AG10803 (cell line): Measurements from ENCODE around the gene ZBTB48.

Experiments used
- DNase-seq: peaks from one replicate; pipeline ENCODE4 v3.0.0; 2010; ENCODE audit warnings: low read depth
- H3K4me3 ChIP-seq: 2 replicates; pipeline ENCODE4 v1.5.1; 2011; ENCODE audit warnings: mild to moderate bottlenecking, low read length, control low read depth
- CTCF ChIP-seq: conservative IDR thresholded peaks from 2 replicates; pipeline ENCODE4 v1.5.1; 2011; ENCODE audit warnings: mild to moderate bottlenecking, low read length, control low read depth, inconsistent platforms

ZBTB48 gene

GRCh38 chr1:6592441-6592840, 12.6 kb downstream of the ZBTB48 start:
- no peak for DNase-seq
- TF ChIP-seq CTCF: no peak
- H3K4me3 ChIP-seq: no peak overlapping the region

- TF ChIP-seq CTCF: no peak
- no peak for DNase-seq
- H3K4me3 ChIP-seq: no peak overlapping the region
Observed at GRCh38 chr1:6592865-6593593, 13.2 kb downstream of the ZBTB48 start.

- no peak for TF ChIP-seq CTCF
- DNase-seq: no peak
- H3K4me3 ChIP-seq: no peak overlapping the region
Observed at GRCh38 chr1:6593810-6594209, 14.0 kb downstream of the ZBTB48 start.

GRCh38 chr1:6594977-6595740, 15.4 kb downstream of the ZBTB48 start:
- H3K4me3 ChIP-seq: no peak overlapping the region
- no peak for TF ChIP-seq CTCF
- no peak for DNase-seq

GRCh38 chr1:6596351-6596750, 16.6 kb downstream of the ZBTB48 start:
- no peak overlapping the region for H3K4me3 ChIP-seq
- TF ChIP-seq CTCF: no peak
- DNase-seq: no peak

GRCh38 chr1:6596886-6597776, 17.3 kb downstream of the ZBTB48 start:
- TF ChIP-seq CTCF: no peak
- H3K4me3 ChIP-seq: no peak overlapping the region
- no peak for DNase-seq
